OCI-LY1 (cell line): ENCODE measurements around the gene SLC29A2.
A peak's percentile ranks its signal among the peaks of the same experiment; 100 is the strongest.

Source experiments
- H2AFZ ChIP-seq: fragments of 200-600 bp; sonication (generic), shearing (Covaris generic); 2 replicates; pipeline ENCODE4 v1.6.0; 2014; ENCODE audit warnings: antibody characterized with exemption, mild to moderate bottlenecking, low read length
- H3F3A ChIP-seq: fragments of 200-600 bp; sonication (generic), shearing (Covaris generic); 2 replicates; pipeline ENCODE4 v1.6.0; 2014; ENCODE audit warnings: mild to moderate bottlenecking, antibody characterized with exemption, low read length, moderate library complexity; ENCODE audit not compliant: insufficient read depth
- H3K27ac ChIP-seq: fragments of 200-600 bp; sonication (generic); 2 replicates; pipeline ENCODE4 v1.5.1; 2014; ENCODE audit warnings: low read length, mixed run types, mild to moderate bottlenecking, low read depth; ENCODE audit not compliant: poor library complexity, severe bottlenecking
- H3K27me3 ChIP-seq: fragments of 200-600 bp; sonication (generic); 2 replicates; pipeline ENCODE4 v1.6.0; 2014; ENCODE audit warnings: antibody characterized with exemption, mild to moderate bottlenecking, low read length, moderate library complexity; ENCODE audit not compliant: insufficient read depth
- H3K36me3 ChIP-seq: fragments of 200-600 bp; sonication (generic); 2 replicates; pipeline ENCODE4 v1.6.1; 2014; ENCODE audit warnings: mild to moderate bottlenecking, antibody characterized with exemption, low read length, moderate library complexity, mixed read lengths; ENCODE audit not compliant: insufficient read depth
- H3K4me1 ChIP-seq: fragments of 200-600 bp; sonication (generic); 2 replicates; pipeline ENCODE4 v1.5.1; 2014; ENCODE audit warnings: mild to moderate bottlenecking, low read length, moderate library complexity; ENCODE audit not compliant: insufficient read depth, severe bottlenecking
- H3K4me2 ChIP-seq: fragments of 200-600 bp; sonication (generic), shearing (Covaris generic); 2 replicates; pipeline ENCODE4 v1.6.1; 2014; ENCODE audit warnings: low read length
- H3K4me3 ChIP-seq: fragments of 200-600 bp; sonication (generic); 2 replicates; pipeline ENCODE4 v1.5.1; 2014; ENCODE audit warnings: low read length, low read depth, mild to moderate bottlenecking, mixed read lengths; ENCODE audit not compliant: poor library complexity, severe bottlenecking
- H3K79me2 ChIP-seq: fragments of 200-600 bp; shearing (Covaris generic); 2 replicates; pipeline ENCODE4 v1.6.1; 2016; ENCODE audit warnings: mixed run types, low read length, mixed read lengths; ENCODE audit not compliant: insufficient read depth
- H3K9ac ChIP-seq: fragments of 200-600 bp; sonication (generic), shearing (Covaris generic); 2 replicates; pipeline ENCODE4 v1.6.1; 2014; ENCODE audit warnings: mild to moderate bottlenecking, low read length, mixed read lengths
- H3K9me2 ChIP-seq: fragments of 200-600 bp; sonication (generic), shearing (Covaris generic); 2 replicates; pipeline ENCODE4 v1.6.1; 2014; ENCODE audit warnings: low read depth, mild to moderate bottlenecking, low read length, mixed read lengths
- H3K9me3 ChIP-seq: fragments of 200-600 bp; shearing (Covaris generic); 2 replicates; pipeline ENCODE4 v1.6.1; 2014; ENCODE audit warnings: low read length, mixed read lengths
- H4K20me1 ChIP-seq: fragments of 200-600 bp; sonication (generic), shearing (Covaris generic); 2 replicates; pipeline ENCODE4 v1.6.0; 2016; ENCODE audit warnings: mild to moderate bottlenecking, low read length; ENCODE audit not compliant: insufficient read depth
- EZH2 ChIP-seq: fragments of 200-600 bp; sonication (generic), shearing (Covaris generic); IDR thresholded peaks from 2 replicates; pipeline ENCODE4 v1.8.0; 2017; ENCODE audit warnings: borderline replicate concordance, mixed run types, mild to moderate bottlenecking, antibody characterized with exemption, low read length, moderate library complexity, mixed read lengths
- TF ChIP-seq, protein P1 (sequence below): fragments of 200-600 bp; sonication (generic), shearing (Covaris generic); IDR thresholded peaks from 2 replicates; pipeline ENCODE4 v1.5.1; 2017; ENCODE audit warnings: mild to moderate bottlenecking, antibody characterized with exemption, low read length, moderate library complexity, mixed read lengths

SLC29A2 gene

DNA sequence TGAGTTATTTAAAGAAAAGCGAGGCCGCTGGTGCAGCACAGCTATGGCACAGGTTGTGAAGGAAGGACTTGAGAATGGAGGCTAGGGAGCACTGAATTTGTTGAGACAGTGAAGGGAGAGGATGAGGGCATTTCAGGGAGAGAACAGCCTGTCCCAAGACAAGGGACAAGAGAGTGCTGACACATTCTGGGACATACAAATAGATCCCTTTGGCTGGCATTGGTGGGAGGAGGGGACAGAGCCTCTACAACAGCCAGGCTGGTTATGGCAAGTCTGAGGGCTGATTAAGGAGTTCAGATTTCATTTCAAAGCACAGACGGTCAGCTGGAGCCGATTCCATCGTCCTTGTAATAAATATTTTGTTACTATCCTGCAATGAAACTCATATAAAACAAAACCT lies 1.7 kb upstream of the SLC29A2 start:
- Histone ChIP-seq H3K4me1 (peaks cover 21% of the 10 kb centered on the region), H3K4me3 (no peak overlapping the region), H3K9me3 (no peaks in the 10 kb centered on the region), H2AFZ (no peak overlapping the region), H3K4me2 (no peak overlapping the region), H3K27me3 (no peaks in the 10 kb centered on the region), H3K9me2 (no peaks in the 10 kb centered on the region), H3K36me3 (peaks cover 22% of the 10 kb centered on the region), H4K20me1 (no peaks in the 10 kb centered on the region), H3K9ac (no peak overlapping the region), H3F3A (peaks cover 6% of the 10 kb centered on the region), H3K79me2 (peaks cover 4% of the 10 kb centered on the region; the same call in 1 of the 2 replicates), H3K27ac (no peak overlapping the region)
- TF ChIP-seq EZH2: no peak
- TF ChIP-seq, protein P1, sequence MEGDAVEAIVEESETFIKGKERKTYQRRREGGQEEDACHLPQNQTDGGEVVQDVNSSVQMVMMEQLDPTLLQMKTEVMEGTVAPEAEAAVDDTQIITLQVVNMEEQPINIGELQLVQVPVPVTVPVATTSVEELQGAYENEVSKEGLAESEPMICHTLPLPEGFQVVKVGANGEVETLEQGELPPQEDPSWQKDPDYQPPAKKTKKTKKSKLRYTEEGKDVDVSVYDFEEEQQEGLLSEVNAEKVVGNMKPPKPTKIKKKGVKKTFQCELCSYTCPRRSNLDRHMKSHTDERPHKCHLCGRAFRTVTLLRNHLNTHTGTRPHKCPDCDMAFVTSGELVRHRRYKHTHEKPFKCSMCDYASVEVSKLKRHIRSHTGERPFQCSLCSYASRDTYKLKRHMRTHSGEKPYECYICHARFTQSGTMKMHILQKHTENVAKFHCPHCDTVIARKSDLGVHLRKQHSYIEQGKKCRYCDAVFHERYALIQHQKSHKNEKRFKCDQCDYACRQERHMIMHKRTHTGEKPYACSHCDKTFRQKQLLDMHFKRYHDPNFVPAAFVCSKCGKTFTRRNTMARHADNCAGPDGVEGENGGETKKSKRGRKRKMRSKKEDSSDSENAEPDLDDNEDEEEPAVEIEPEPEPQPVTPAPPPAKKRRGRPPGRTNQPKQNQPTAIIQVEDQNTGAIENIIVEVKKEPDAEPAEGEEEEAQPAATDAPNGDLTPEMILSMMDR: no peak

GRCh38 chr11:66369073-66369894 lies 2.3 kb downstream of the SLC29A2 start:
- Histone ChIP-seq H2AFZ (no peak overlapping the region), H3K4me3 (peak overlapping the region; percentile 91), H3K9me3 (no peaks in the 10 kb centered on the region), H3K79me2 (peaks cover 4% of the 10 kb centered on the region; the same call in 1 of the 2 replicates), H3K4me1 (peaks cover 21% of the 10 kb centered on the region), H3K36me3 (peaks cover 58% of the 10 kb centered on the region), H4K20me1 (no peaks in the 10 kb centered on the region), H3K9me2 (no peaks in the 10 kb centered on the region), H3K27me3 (no peaks in the 10 kb centered on the region), H3K4me2 (peak overlapping the region; percentile 97), H3K9ac (peak overlapping the region; percentile 89), H3F3A (peaks cover 6% of the 10 kb centered on the region), H3K27ac (peak overlapping the region; percentile 85)
- no peak for TF ChIP-seq EZH2
- TF ChIP-seq, protein P1: no peak

- Histone ChIP-seq H3K4me2 (no peak overlapping the region), H2AFZ (no peak overlapping the region), H3K79me2 (peaks cover 4% of the 10 kb centered on the region; the same call in 1 of the 2 replicates), H3F3A (peaks cover 6% of the 10 kb centered on the region), H4K20me1 (no peaks in the 10 kb centered on the region), H3K4me3 (no peak overlapping the region), H3K9ac (no peak overlapping the region), H3K9me2 (no peaks in the 10 kb centered on the region), H3K9me3 (no peaks in the 10 kb centered on the region), H3K27ac (no peak overlapping the region), H3K4me1 (peaks cover 21% of the 10 kb centered on the region), H3K36me3 (peaks cover 61% of the 10 kb centered on the region), H3K27me3 (no peaks in the 10 kb centered on the region)
- TF ChIP-seq EZH2: no peak
- TF ChIP-seq, protein P1: no peak
Measured at GRCh38 chr11:66368484-66368883, 3.1 kb downstream of the SLC29A2 start.
